Measurements from ENCODE around the gene SLC34A1.
A peak's percentile ranks its signal among the peaks of the same experiment; 100 is the strongest.
"Not testable (repeated sequence)": the region's sequence is repeated elsewhere in the genome, so short reads cannot be mapped to it uniquely, and the experiment has no call there.

Gene SLC34A1

DNA sequence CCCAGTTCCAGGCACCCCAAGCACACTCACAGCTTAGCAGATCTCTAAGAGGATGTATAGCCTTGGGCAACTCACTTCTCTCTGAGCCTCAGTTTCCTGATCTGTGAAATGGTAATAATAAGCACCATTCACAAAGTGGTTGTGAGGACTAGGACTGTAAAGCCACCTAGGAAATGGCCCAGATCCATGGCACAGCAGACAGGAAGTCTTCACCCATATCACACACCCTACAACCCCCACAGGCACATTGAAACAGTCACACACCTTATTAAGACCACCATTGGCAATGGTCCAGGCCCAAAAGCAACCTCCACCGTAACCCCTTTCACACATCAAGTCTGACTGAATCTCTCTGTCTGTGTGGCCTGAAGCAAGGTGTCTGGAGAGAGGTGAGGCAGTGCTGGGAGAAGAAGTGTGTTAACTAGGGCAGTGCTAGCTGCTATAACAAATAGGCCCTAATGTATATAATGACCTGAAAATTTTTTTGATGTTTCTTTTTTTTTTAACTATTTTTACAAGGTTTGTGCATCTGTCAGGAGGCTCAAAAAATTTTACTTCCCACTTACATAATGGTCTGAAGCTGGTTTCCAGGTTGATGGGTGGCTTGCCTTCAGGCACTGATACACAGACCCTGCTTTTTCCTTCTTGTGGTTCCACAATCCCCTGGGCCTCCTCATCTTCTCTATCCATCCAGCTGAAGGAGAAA, 28.9 kb upstream of the SLC34A1 start:
- no peak for DNase-seq (ENCODE audit: low read depth in 2 of 3, low spot score in 1 of 3)

DNA sequence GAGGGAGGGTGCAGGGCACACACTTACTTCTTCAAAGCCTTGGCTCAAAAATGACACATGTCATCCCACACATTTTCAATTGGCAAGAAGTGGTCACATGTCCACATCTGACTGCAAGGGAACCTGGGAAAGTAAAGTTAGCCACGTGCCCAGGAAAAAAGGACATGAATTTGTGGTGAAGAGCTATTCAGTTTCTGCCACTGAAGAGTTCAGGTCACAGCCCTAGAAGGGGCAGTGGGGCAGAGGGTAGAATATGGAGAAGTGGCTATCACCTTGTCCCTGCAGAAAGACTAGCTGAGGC, 28.4 kb upstream of the SLC34A1 start:
- no peak for DNase-seq (ENCODE audit: low read depth in 2 of 3, low spot score in 1 of 3)

DNA sequence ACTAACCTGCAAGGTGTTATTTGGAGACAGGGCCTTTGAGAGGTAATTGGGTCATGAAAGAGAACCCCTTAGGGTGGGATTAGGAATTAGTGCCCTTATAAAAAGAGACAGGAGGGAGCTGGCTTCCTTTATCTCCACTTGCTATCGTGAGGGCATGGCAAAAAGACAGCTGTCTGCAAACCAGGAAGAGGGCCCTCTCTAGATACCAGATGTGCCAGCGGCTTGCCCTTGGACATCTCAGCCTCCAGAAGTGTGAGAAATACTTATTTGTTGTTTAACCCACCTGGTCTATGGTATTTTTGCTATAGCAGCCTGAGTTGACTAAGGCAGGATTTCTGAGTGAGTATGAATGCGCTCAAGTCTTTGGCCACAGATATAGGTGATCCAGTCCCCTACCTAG, 27.5 kb upstream of the SLC34A1 start:
- DNase-seq (ENCODE audit: low read depth in 2 of 3, low spot score in 1 of 3) = no peak

GRCh38 chr5:177357146-177357458, 27.1 kb upstream of the SLC34A1 start:
- DNase-seq (ENCODE audit: low read depth in 2 of 3, low spot score in 1 of 3) = no peak

- peak in 2 of 3 donors; percentile 50 to 59 for DNase-seq (ENCODE audit: low read depth in 2 of 3, low spot score in 1 of 3)
Measured at GRCh38 chr5:177357459-177358351, 26.5 kb upstream of the SLC34A1 start, which contains the start of gene RGS14. Gene RGS14 (plus strand): TSS chr5:177357924. CDS start chr5:177358025, 101 bp downstream.

GRCh38 chr5:177358370-177358819, 25.8 kb upstream of the SLC34A1 start:
- no peak for DNase-seq (ENCODE audit: low read depth in 2 of 3, low spot score in 1 of 3)

- no peak for DNase-seq (ENCODE audit: low read depth in 2 of 3, low spot score in 1 of 3)
Measured at GRCh38 chr5:177359451-177359851, 24.8 kb upstream of the SLC34A1 start.

GRCh38 chr5:177359860-177360259, 24.4 kb upstream of the SLC34A1 start:
- DNase-seq (ENCODE audit: low read depth in 2 of 3, low spot score in 1 of 3) = no peak

GRCh38 chr5:177360740-177361139, 23.5 kb upstream of the SLC34A1 start:
- DNase-seq (ENCODE audit: low read depth in 2 of 3, low spot score in 1 of 3) = not testable (repeated sequence)

DNA sequence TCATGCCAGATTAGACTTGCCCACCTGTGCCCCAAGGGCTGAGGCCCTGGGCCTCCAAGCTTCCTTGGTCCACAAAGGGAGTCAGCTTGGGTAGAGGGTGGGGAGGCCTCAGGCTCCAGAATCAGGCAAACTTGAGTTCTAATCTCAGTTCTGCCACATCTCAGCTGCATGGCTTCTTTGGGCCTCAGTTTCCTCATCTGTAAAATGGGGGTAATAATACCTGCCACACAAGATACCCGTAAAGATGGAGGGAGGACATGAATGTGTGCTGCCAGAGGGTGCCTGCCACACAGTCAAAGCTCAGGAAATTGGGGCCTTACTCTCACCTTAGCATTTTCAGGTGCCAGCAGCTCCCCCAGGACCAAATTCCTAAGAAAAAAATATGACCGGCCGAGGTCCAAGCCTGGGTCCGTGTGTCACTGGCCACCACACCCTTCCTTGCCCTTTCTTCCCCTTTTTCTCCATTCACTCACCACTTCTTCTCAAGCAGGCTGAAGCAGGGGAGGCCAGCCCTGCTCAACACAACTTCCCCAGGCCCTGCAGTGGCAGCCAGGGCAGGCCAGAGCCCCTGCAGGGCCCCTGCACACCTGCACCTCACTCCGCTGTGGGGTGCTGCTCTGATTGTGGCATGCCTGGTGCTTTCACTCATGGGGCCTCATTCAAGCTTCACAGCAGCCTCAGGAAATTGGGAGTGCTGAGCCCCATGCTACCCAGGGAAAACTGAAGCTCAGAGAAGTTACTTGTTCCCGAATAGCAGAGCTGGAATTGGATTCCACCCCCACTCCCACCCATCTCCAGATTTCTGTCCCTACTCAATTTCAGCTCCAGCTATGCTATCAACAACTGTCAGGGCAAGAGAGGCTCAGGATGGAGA, 22.6 kb upstream of the SLC34A1 start:
- DNase-seq (ENCODE audit: low read depth in 2 of 3, low spot score in 1 of 3) = no peak

DNA sequence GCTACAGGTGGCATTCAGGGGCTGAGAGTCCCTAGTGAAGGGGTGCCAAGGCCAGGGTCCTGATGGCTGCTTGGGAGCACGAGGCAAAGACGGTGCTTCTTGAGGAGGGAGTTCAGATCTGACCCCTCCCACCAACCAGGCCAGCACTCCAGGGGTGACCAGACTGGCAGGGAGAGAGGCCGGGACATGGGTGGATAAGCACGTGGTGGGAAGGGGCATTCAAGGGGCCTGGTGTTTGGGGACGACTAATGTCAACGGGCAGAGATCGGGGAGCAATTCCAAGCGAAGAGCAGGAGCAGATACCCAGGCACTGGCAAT, 22.0 kb upstream of the SLC34A1 start:
- no peak for DNase-seq (ENCODE audit: low read depth in 2 of 3, low spot score in 1 of 3)

- DNase-seq (ENCODE audit: low read depth in 2 of 3, low spot score in 1 of 3) = peak; percentile 52 to 66 (median 54)
Measured at GRCh38 chr5:177362610-177363507, 21.4 kb upstream of the SLC34A1 start.

- DNase-seq (ENCODE audit: low read depth in 2 of 3, low spot score in 1 of 3) = no peak
Measured at GRCh38 chr5:177363565-177363964, 20.7 kb upstream of the SLC34A1 start.

DNA sequence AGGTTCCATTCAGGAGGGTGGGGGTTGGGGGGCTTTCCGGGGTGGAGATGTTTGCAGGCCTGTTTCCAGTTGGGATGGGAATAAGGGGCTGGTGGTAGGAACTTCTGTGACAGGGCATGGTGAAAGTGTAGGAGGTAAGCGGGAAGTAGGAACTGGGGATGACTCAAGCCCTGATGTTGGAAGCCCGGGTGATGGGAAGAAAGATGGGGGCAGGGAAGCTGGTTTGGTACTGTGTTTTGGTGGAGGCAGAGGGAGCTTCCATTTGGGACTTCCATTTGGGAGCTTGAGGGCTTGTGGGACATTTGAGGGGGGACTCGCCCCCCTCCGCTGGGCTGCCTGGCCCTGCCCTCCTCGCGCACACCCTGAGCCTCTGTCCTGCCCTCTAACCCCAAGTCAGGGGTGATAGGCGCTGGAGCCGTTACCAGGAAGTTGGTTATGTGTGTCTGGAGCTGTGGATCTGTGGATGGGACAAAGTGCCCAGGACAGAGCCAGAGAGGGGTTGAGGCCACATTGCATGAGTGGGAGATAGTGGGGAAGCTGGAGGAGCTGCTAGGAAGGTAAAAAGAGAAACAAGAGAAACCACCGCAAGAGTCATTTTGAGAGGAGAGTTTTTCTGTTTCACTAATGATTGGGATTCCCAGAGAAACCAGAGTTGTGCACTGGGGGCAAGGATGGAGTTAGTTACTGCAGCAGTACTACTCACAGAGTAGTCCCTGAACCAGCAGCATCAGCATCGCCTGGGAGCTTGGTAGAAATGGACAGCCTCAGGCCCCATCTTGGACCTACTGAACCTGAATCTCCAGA, 19.9 kb upstream of the SLC34A1 start:
- peak in 1 of 3 donors; percentile 36 for DNase-seq (ENCODE audit: low read depth in 2 of 3, low spot score in 1 of 3)

- no peak for DNase-seq (ENCODE audit: low read depth in 2 of 3, low spot score in 1 of 3)
Measured at GRCh38 chr5:177365845-177366527, 18.2 kb upstream of the SLC34A1 start.

- no peak for DNase-seq (ENCODE audit: low read depth in 2 of 3, low spot score in 1 of 3)
Measured at GRCh38 chr5:177366528-177367322, 17.5 kb upstream of the SLC34A1 start.

- no peak for DNase-seq (ENCODE audit: low read depth in 2 of 3, low spot score in 1 of 3)
Measured at GRCh38 chr5:177367323-177367848, 16.8 kb upstream of the SLC34A1 start.

Data from stimulated activated CD4-positive, alpha-beta T cell treated with anti-CD3 and anti-CD28 coated beads, Interleukin-12 subunit alpha, Interleukin-12 subunit beta, amount 100 ng/mL, for 48 hours (primary cell).